Right lobe of liver (tissue), 4 donors: ENCODE results near the gene CAST.

ENCODE experiments used
- POLR2A ChIP-seq: fragments of 450-650 bp; IDR thresholded peaks from one replicate; pipeline ENCODE4 v1.6.1; 2017; ENCODE audit warnings: antibody characterized with exemption, mild to moderate bottlenecking
- TF ChIP-seq, protein P1 (sequence below), 4 donors: fragments of 200-600 bp in 3 of 4; fragments of 450-650 bp in 1 of 4; IDR thresholded peaks; one replicate each; pipeline versions ENCODE4 v1.5.1 to v1.8.0; 2016 to 2022; ENCODE audit warnings: antibody characterized with exemption in 4 of 4, mild to moderate bottlenecking in 2 of 4
- donor health status: DM: no; HTN: no; CAD: no.
- donor health status: DM: no; HTN: no; CAD: no.
- donor health status: DM: no; HTN: yes; CAD: no.

GRCh38 chr5:96771395-96771794 is 109.2 kb downstream of the CAST start:
- TF ChIP-seq, protein P1, sequence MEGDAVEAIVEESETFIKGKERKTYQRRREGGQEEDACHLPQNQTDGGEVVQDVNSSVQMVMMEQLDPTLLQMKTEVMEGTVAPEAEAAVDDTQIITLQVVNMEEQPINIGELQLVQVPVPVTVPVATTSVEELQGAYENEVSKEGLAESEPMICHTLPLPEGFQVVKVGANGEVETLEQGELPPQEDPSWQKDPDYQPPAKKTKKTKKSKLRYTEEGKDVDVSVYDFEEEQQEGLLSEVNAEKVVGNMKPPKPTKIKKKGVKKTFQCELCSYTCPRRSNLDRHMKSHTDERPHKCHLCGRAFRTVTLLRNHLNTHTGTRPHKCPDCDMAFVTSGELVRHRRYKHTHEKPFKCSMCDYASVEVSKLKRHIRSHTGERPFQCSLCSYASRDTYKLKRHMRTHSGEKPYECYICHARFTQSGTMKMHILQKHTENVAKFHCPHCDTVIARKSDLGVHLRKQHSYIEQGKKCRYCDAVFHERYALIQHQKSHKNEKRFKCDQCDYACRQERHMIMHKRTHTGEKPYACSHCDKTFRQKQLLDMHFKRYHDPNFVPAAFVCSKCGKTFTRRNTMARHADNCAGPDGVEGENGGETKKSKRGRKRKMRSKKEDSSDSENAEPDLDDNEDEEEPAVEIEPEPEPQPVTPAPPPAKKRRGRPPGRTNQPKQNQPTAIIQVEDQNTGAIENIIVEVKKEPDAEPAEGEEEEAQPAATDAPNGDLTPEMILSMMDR (IDR thresholded peaks at IDR 0.05) = no peak
- no peak for TF ChIP-seq POLR2A
